ENCODE data around the gene WDR93.

The WDR93 gene

DNA sequence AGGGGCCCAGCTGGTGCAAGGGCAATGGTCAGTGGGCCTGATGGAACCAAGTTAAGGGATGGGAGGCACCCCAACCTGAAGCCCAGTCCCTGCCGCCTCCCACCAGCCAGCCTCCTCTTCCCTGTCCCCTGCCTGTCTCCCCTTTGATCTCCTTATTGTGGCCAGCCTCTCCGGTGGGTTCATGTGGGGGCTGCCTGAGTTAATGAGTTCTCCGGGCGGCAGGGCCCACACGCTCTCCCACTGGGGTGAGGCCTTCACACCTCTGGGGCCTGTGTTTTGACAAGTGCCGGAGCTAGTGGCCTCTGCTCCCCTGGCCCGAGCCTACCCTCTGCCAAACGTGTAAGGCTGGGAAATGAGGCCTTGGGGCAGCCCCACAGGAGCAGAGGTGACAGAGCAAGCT, 67.7 kb downstream of the WDR93 start:
- no peak for DNase-seq (ENCODE audit: low read depth)

GRCh38 chr15:89758981-89759380, 68.4 kb downstream of the WDR93 start:
- no peak for DNase-seq (ENCODE audit: low read depth)
- TF ChIP-seq, protein P1, sequence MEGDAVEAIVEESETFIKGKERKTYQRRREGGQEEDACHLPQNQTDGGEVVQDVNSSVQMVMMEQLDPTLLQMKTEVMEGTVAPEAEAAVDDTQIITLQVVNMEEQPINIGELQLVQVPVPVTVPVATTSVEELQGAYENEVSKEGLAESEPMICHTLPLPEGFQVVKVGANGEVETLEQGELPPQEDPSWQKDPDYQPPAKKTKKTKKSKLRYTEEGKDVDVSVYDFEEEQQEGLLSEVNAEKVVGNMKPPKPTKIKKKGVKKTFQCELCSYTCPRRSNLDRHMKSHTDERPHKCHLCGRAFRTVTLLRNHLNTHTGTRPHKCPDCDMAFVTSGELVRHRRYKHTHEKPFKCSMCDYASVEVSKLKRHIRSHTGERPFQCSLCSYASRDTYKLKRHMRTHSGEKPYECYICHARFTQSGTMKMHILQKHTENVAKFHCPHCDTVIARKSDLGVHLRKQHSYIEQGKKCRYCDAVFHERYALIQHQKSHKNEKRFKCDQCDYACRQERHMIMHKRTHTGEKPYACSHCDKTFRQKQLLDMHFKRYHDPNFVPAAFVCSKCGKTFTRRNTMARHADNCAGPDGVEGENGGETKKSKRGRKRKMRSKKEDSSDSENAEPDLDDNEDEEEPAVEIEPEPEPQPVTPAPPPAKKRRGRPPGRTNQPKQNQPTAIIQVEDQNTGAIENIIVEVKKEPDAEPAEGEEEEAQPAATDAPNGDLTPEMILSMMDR (IDR thresholded peaks at IDR 0.05; ENCODE audit: low read depth, low read length): no peak
- TF ChIP-seq POLR2A (IDR thresholded peaks at IDR 0.05; ENCODE audit: extremely low read depth, insufficient read length) (no peak), MAX (IDR thresholded peaks at IDR 0.05; ENCODE audit: low read depth, low read length) (no peak), MYC (IDR thresholded peaks at IDR 0.05; ENCODE audit: low read depth, low read length) (no peak)
- H3K4me3 ChIP-seq (ENCODE audit: low read depth, low read length): no peak overlapping the region

More for the DNA sequence above, 67.7 kb downstream of the WDR93 start:
- H3K4me3 ChIP-seq (ENCODE audit: low read depth, low read length): no peak overlapping the region
- TF ChIP-seq, protein P1 (IDR thresholded peaks at IDR 0.05; ENCODE audit: low read depth, low read length): no peak
- no peak for TF ChIP-seq MAX (IDR thresholded peaks at IDR 0.05; ENCODE audit: low read depth, low read length)
- TF ChIP-seq MYC (IDR thresholded peaks at IDR 0.05; ENCODE audit: low read depth, low read length): no peak
- TF ChIP-seq POLR2A (IDR thresholded peaks at IDR 0.05; ENCODE audit: extremely low read depth, insufficient read length): no peak

DNA sequence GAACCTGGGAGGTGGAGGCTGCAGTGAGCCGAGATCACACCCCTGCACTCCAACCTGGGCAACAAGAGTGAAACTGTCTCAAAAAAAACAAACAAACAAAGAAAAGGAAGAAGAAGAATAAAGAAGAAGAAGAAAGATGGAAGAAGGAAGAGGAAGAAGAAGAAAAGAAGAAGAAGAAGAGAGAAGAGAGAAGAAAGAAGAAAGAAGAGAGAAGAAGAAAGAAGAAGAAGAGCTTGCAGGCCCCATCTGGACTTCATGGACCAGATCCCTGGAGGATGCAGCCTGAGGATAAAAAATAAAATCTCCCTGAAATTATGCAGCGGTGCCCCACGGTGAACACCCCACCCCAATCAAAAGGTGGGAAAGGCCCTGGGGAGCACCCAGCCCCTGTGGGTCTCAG, 69.2 kb downstream of the WDR93 start:
- no peak for TF ChIP-seq POLR2A (IDR thresholded peaks at IDR 0.05; ENCODE audit: extremely low read depth, insufficient read length)
- no peak overlapping the region for H3K4me3 ChIP-seq (ENCODE audit: low read depth, low read length)
- DNase-seq (ENCODE audit: low read depth): no peak

- no peak overlapping the region for H3K4me3 ChIP-seq (ENCODE audit: low read depth, low read length)
- peak; percentile 80 for DNase-seq (ENCODE audit: low read depth)
- TF ChIP-seq POLR2A (IDR thresholded peaks at IDR 0.05; ENCODE audit: extremely low read depth, insufficient read length): no peak
- peak; percentile 65 for TF ChIP-seq MYC (IDR thresholded peaks at IDR 0.05; ENCODE audit: low read depth, low read length)
- TF ChIP-seq, protein P1 (IDR thresholded peaks at IDR 0.05; ENCODE audit: low read depth, low read length): peak; percentile 99
- TF ChIP-seq MAX (IDR thresholded peaks at IDR 0.05; ENCODE audit: low read depth, low read length): peak; percentile 65; the same call in 1 of the 2 replicates
These were observed 69.8 kb downstream of the WDR93 start for GRCh38 chr15:89760303-89761008.

DNA sequence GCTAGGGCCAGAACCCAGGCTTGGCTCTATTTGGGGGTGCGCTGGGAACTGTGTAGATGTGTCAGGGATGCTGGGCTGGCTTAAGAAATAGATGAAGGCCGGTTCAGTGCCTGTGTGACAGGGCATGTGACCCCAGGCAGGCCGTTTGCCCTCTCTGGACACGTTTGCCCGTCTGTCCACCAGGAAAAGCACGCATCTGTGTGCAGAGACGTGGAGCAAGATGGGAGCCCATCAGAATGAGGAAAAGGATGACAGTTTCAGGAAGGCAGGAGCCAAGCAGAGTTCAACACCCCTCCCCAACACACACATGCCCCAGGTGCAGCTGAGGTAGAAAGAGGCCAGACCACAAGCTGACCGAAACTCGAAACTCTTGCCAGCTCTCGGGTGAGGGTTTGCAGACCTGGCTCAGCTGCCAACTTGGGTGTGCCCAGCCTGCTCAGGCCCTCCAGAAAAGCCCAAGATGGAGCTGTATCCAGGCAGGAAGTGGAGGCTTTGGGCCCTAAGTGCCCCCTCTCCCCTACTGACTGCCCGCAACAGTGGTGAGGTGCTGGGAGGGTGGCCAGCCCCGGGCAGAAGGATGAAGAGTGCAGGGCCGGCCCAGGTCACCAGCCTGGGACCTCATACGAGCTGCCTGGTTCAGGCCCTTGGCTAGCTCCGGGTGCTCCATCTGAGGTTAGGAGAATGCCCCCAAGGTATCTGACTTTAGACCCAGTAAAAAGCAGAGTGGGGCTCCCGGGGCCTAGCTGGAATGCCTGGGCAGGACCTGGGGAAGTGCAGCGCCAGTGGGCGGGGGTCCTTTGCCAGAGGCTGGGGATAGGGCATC, 70.6 kb downstream of the WDR93 start:
- no peak for TF ChIP-seq MAX (IDR thresholded peaks at IDR 0.05; ENCODE audit: low read depth, low read length)
- TF ChIP-seq, protein P1 (IDR thresholded peaks at IDR 0.05; ENCODE audit: low read depth, low read length): no peak
- no peak for DNase-seq (ENCODE audit: low read depth)

GRCh38 chr15:89761929-89762328, 71.3 kb downstream of the WDR93 start:
- no peak for DNase-seq (ENCODE audit: low read depth)
- no peak overlapping the region for H3K4me3 ChIP-seq (ENCODE audit: low read depth, low read length)
- TF ChIP-seq POLR2A (IDR thresholded peaks at IDR 0.05; ENCODE audit: extremely low read depth, insufficient read length) (no peak), MYC (IDR thresholded peaks at IDR 0.05; ENCODE audit: low read depth, low read length) (no peak), MAX (IDR thresholded peaks at IDR 0.05; ENCODE audit: low read depth, low read length) (no peak)
- TF ChIP-seq, protein P1 (IDR thresholded peaks at IDR 0.05; ENCODE audit: low read depth, low read length): no peak

More for the DNA sequence above, 70.6 kb downstream of the WDR93 start:
- H3K4me3 ChIP-seq (ENCODE audit: low read depth, low read length): no peak overlapping the region
